IMR-90 (cell line): Measurements from ENCODE around the gene PCK2. TPM values are rescaled to one million over a fixed set of nuclear protein-coding genes. Genes with fewer than 3 reads are reported as not detected.

Experiments used
- ATAC-seq: fragments of 200-7000 bp; cut with Tn5 transposase; 2 replicates; pipeline ENCODE4 v1.9.1; 2020; ENCODE audit warnings: low read depth, mild to moderate bottlenecking, moderate library complexity
- BruUV-seq: library from RNA; stranded (reverse); fragments of 400-500 nt; replicated peaks from 2 replicates; lab custom pipeline; 2021; lab: Mats Ljungman, UMichigan
- CTCF ChIA-PET: fragments of 300-600 bp; formaldehyde crosslinking; extraction: SDS; loops from one replicate; lab custom pipeline; 2021; ENCODE audit warnings: antibody characterized with exemption; lab: Yijun Ruan, JAX
- POLR2A ChIA-PET: fragments of 300-600 bp; sonication (Branson Sonifier 250); formaldehyde crosslinking; loops from one replicate; lab custom pipeline; 2022; ENCODE audit warnings: antibody characterized with exemption; ENCODE audit not compliant: unreplicated experiment; lab: Charles Lee
- DNase-seq: peaks from one replicate; pipeline ENCODE4 v3.0.0; 2013
- H2AFZ ChIP-seq: replicated peaks from 2 replicates; pipeline ENCODE3; 2013; ENCODE audit warnings: low read length, mild to moderate bottlenecking; ENCODE audit not compliant: poor library complexity
- H2AK5ac ChIP-seq: 2 replicates; pipeline ENCODE4 v1.6.1; 2013; ENCODE audit warnings: low read depth, low read length, inconsistent platforms
- H2AK9ac ChIP-seq: replicated peaks from 2 replicates; pipeline ENCODE3; 2013; ENCODE audit warnings: mild to moderate bottlenecking, low read depth, low read length, moderate library complexity; ENCODE audit not compliant: poor library complexity
- H2BK120ac ChIP-seq: 2 replicates; pipeline ENCODE4 v1.6.1; 2013; ENCODE audit warnings: low read depth, low read length, inconsistent platforms
- H2BK15ac ChIP-seq: 3 replicates; pipeline ENCODE4 v1.6.1; 2013; ENCODE audit warnings: low read depth, low read length, inconsistent platforms
- H2BK20ac ChIP-seq: 2 replicates; pipeline ENCODE4 v1.6.1; 2013; ENCODE audit warnings: low read depth, mild to moderate bottlenecking, inconsistent platforms, low read length, moderate library complexity
- H2BK5ac ChIP-seq: 2 replicates; pipeline ENCODE4 v1.6.1; 2013; ENCODE audit warnings: mild to moderate bottlenecking, low read depth, low read length, inconsistent platforms; ENCODE audit not compliant: poor library complexity, severe bottlenecking
- H3K14ac ChIP-seq: replicated peaks from 2 replicates; pipeline ENCODE4 v1.6.1; 2013; ENCODE audit warnings: low read depth, low read length, inconsistent platforms
- H3K18ac ChIP-seq: 2 replicates; pipeline ENCODE4 v1.6.1; 2013; ENCODE audit warnings: low read depth, low read length, control low read depth
- H3K23ac ChIP-seq: 2 replicates; pipeline ENCODE4 v1.6.1; 2013; ENCODE audit warnings: low read depth, low read length, inconsistent platforms
- H3K27ac ChIP-seq: 2 replicates; pipeline ENCODE4 v1.5.1; 2013; ENCODE audit warnings: mild to moderate bottlenecking, control low read depth, low read length; ENCODE audit not compliant: insufficient read depth
- H3K27me3 ChIP-seq: 2 replicates; pipeline ENCODE4 v1.6.1; 2013; ENCODE audit warnings: low read length; ENCODE audit not compliant: control insufficient read depth, insufficient read depth
- H3K36me3 ChIP-seq: 2 replicates; pipeline ENCODE4 v1.6.1; 2013; ENCODE audit warnings: low read length, mixed read lengths; ENCODE audit not compliant: control insufficient read depth, insufficient read depth
- H3K4ac ChIP-seq: 2 replicates; pipeline ENCODE4 v1.6.1; 2013; ENCODE audit warnings: low read depth, low read length, inconsistent platforms
- H3K4me1 ChIP-seq: 2 replicates; pipeline ENCODE4 v1.6.1; 2013; ENCODE audit warnings: low read length, mixed read lengths; ENCODE audit not compliant: control insufficient read depth, insufficient read depth
- H3K4me2 ChIP-seq: 2 replicates; pipeline ENCODE4 v1.6.1; 2013; ENCODE audit warnings: low read depth, mild to moderate bottlenecking, control low read depth, low read length, moderate library complexity
- H3K4me3 ChIP-seq: 2 replicates; pipeline ENCODE4 v1.5.1; 2013; ENCODE audit warnings: low read depth, mild to moderate bottlenecking, control low read depth, low read length, moderate library complexity; ENCODE audit not compliant: insufficient read depth
- H3K56ac ChIP-seq: 2 replicates; pipeline ENCODE4 v1.6.1; 2013; ENCODE audit warnings: low read length, inconsistent platforms; ENCODE audit not compliant: insufficient read depth; ENCODE audit errors: extremely low read depth
- H3K79me1 ChIP-seq, 2 experiments: 2 replicates each; pipeline ENCODE4 v1.6.1; 2013; ENCODE audit warnings: low read length in 2 of 2, inconsistent platforms in 1 of 2, low read depth in 1 of 2
- H3K9ac ChIP-seq: 2 replicates; pipeline ENCODE4 v1.6.1; 2013; ENCODE audit warnings: low read depth, low read length, control low read depth
- H3K9me1 ChIP-seq: 2 replicates; pipeline ENCODE4 v1.6.1; 2013; ENCODE audit warnings: low read length, inconsistent platforms; ENCODE audit not compliant: insufficient read depth
- H3K9me3 ChIP-seq: 2 replicates; pipeline ENCODE4 v1.6.1; 2013; ENCODE audit warnings: low read length; ENCODE audit not compliant: control insufficient read depth, insufficient read depth
- H4K20me1 ChIP-seq: 2 replicates; pipeline ENCODE4 v1.6.1; 2013; ENCODE audit warnings: low read length, inconsistent platforms; ENCODE audit not compliant: insufficient read depth
- H4K5ac ChIP-seq: 2 replicates; pipeline ENCODE4 v1.6.1; 2013; ENCODE audit warnings: mild to moderate bottlenecking, low read depth, low read length, control low read depth
- H4K8ac ChIP-seq, 2 experiments: 2 replicates each; pipeline ENCODE4 v1.6.1; 2013; ENCODE audit warnings: low read depth in 2 of 2, low read length in 2 of 2, control low read depth in 1 of 2, inconsistent platforms in 1 of 2
- H4K91ac ChIP-seq: 2 replicates; pipeline ENCODE4 v1.6.1; 2013; ENCODE audit warnings: low read depth, low read length, inconsistent platforms; ENCODE audit not compliant: insufficient read depth
- BHLHE40 ChIP-seq: fragments of 150-350 bp; IDR thresholded peaks from 2 replicates; pipeline ENCODE4 v1.6.1; 2016; ENCODE audit warnings: mild to moderate bottlenecking, low read depth, low read length
- CHD1 ChIP-seq: IDR thresholded peaks from 2 replicates; pipeline ENCODE4 v1.6.1; 2012; ENCODE audit warnings: low read depth, low read length, improper control_type of control experiment
- FOS ChIP-seq: fragments of 150-350 bp; IDR thresholded peaks from 2 replicates; pipeline ENCODE4 v1.6.1; 2016; ENCODE audit warnings: low read depth, low read length
- MAZ ChIP-seq: IDR thresholded peaks from 2 replicates; pipeline ENCODE4 v1.6.1; 2012; ENCODE audit warnings: low read depth, mild to moderate bottlenecking, low read length, improper control_type of control experiment, moderate library complexity, borderline replicate concordance
- POLR2A ChIP-seq: IDR thresholded peaks from 2 replicates; pipeline ENCODE4 v1.6.1; 2012; ENCODE audit warnings: mild to moderate bottlenecking, low read depth, low read length
- RAD21 ChIP-seq: IDR thresholded peaks from 2 replicates; pipeline ENCODE4 v1.6.1; 2012; ENCODE audit warnings: low read length, improper control_type of control experiment
- RCOR1 ChIP-seq: IDR thresholded peaks from 2 replicates; pipeline ENCODE4 v1.6.1; 2012; ENCODE audit warnings: mild to moderate bottlenecking, low read length, improper control_type of control experiment; ENCODE audit not compliant: insufficient replicate concordance
- RFX5 ChIP-seq: IDR thresholded peaks from 2 replicates; pipeline ENCODE4 v1.8.0; 2012; ENCODE audit warnings: low read depth, mild to moderate bottlenecking, low read length, moderate library complexity
- SMC3 ChIP-seq: fragments of 150-350 bp; IDR thresholded peaks from 2 replicates; pipeline ENCODE4 v1.6.1; 2016; ENCODE audit warnings: low read depth, mild to moderate bottlenecking, antibody characterized with exemption, low read length, moderate library complexity
- WGBS, 2 experiments: methylation state at CpG; one replicate each; pipeline versions ENCODE4 v1.1.5 to v1.1.7; 2013; ENCODE audit warnings: missing lambda C conversion rate in 2 of 2; ENCODE audit not compliant: insufficient read length in 1 of 2; ENCODE audit errors: extremely low coverage in 2 of 2; 5-methylcytosine and 5-hydroxymethylcytosine counted together
- dilution Hi-C: fragments of 300-500 bp; cut with HindIII; formaldehyde crosslinking; loops from one replicate; pipeline ENCODE4 v1.14.3; 2018; ENCODE audit warnings: low sequenced_read_pairs; ENCODE audit not compliant: unreplicated experiment
- in situ Hi-C: fragments of 300-500 bp; cut with MboI; formaldehyde crosslinking; loops from 3 replicates; pipeline ENCODE4 v1.14.3; 2019; ENCODE audit warnings: low sequenced_read_pairs, inconsistent platforms, mixed read lengths
- intact Hi-C: fragments of 100-400 bp; cut with micrococcal nuclease; formaldehyde crosslinking; loops from 2 replicates; pipeline ENCODE4 v1.10.0; 2022
- polyA plus RNA-seq, 3 experiments: library from polyadenylated mRNA; depleted of rRNA; stranded (reverse); fragments of >200 nt; gene quantifications; 2 replicates each; pipeline ENCODE4 v1.2.3, GENCODE V29; 2012; ENCODE audit warnings: low replicate concordance in 1 of 3
- total RNA-seq: library from RNA; depleted of rRNA; stranded (reverse); fragments of >200 nt; gene quantifications from 2 replicates; pipeline ENCODE4 v1.2.3, GENCODE V29; 2012
- TF ChIP-seq, protein P1 (sequence below): conservative IDR thresholded peaks from 2 replicates; pipeline ENCODE4 v1.5.1; 2012; ENCODE audit warnings: mild to moderate bottlenecking, low read depth, low read length, improper control_type of control experiment
- TF ChIP-seq, protein P2 (sequence below): fragments of 150-350 bp; IDR thresholded peaks from 2 replicates; pipeline ENCODE4 v1.6.1; 2017; ENCODE audit warnings: mild to moderate bottlenecking, antibody characterized with exemption, low read length, low read depth
- TF ChIP-seq, protein P3 (sequence below): fragments of 150-350 bp; IDR thresholded peaks from 2 replicates; pipeline ENCODE4 v1.6.1; 2016; ENCODE audit warnings: low read depth, mild to moderate bottlenecking, low read length, moderate library complexity, borderline replicate concordance

The PCK2 gene
- total and polyA plus RNA-seq, 2 of the 4 experiments (the other 2 are of a cell fraction): 13.4 to 29.4 TPM

DNA sequence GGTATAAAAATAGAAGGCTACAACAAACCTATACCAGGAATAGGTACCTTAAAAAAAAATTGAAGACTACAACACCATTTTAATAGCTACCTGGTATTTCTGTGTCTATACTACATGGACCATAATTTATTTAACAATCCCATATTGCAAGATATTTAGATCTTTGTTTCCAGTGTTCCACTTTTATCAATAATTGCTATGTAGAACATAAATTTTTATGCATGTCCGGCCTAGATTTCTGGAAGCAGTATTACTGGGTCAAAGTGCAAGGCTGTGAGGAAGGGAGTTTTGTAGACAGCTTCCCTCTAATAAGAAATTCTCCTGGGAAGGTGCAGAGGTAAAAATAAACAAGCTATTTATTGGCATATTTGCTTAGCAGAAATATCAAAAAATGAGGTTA lies 16.4 kb downstream of the PCK2 start:
- no CpG with 5 or more reads among the region's 1 CpG for WGBS, 2 experiments
- intact Hi-C loops (no loop called here), dilution Hi-C loops (no loop called here), in situ Hi-C loops (no loop called here)
- Histone ChIP-seq H3K9me1 (0 out of 2 replicates have a peak, but pooled peaks cover under 1% of the 10 kb centered on the region), H3K9me3 (no peaks in the 10 kb centered on the region), H3K79me1 (peaks cover 0 to 4% of the 10 kb centered on the region in 2 experiments; a peak in 2 of 4 replicates), H2BK20ac (no peak overlapping the region), H3K4me3 (no peak overlapping the region), H3K23ac (no peak overlapping the region), H2BK5ac (no peak overlapping the region), H3K56ac (no peak overlapping the region), H3K18ac (no peak overlapping the region), H2AFZ (no peak overlapping the region), H4K91ac (no peak overlapping the region), H4K20me1 (no peaks in the 10 kb centered on the region), H3K4me2 (no peak overlapping the region), H3K14ac (no peak overlapping the region), H2AK5ac (no peak overlapping the region), H3K4me1 (peaks cover under 1% of the 10 kb centered on the region; the same call in 1 of the 2 replicates), H2BK15ac (no peak overlapping the region), H3K4ac (no peak overlapping the region), H2AK9ac (no peak overlapping the region), H3K27ac (no peak overlapping the region), H3K36me3 (no peaks in the 10 kb centered on the region), H4K8ac (no peak overlapping the region), H3K9ac (no peak overlapping the region), H2BK120ac (no peak overlapping the region), H3K27me3 (no peaks in the 10 kb centered on the region), H4K5ac (no peak overlapping the region)
- ChIA-PET CTCF (interaction anchor here (3.9 kb wide), 1 partner anchor 52 kb away, joined by 41 read pairs; no protein-coding TSS in a partner anchor), POLR2A (no interaction called here)
- ATAC-seq (no peak), DNase-seq (no peak)
- TF ChIP-seq MAZ: no peak
- no peak for TF ChIP-seq RCOR1
- TF ChIP-seq RFX5: no peak
- TF ChIP-seq BHLHE40: no peak
- TF ChIP-seq RAD21: no peak
- TF ChIP-seq, protein P1, sequence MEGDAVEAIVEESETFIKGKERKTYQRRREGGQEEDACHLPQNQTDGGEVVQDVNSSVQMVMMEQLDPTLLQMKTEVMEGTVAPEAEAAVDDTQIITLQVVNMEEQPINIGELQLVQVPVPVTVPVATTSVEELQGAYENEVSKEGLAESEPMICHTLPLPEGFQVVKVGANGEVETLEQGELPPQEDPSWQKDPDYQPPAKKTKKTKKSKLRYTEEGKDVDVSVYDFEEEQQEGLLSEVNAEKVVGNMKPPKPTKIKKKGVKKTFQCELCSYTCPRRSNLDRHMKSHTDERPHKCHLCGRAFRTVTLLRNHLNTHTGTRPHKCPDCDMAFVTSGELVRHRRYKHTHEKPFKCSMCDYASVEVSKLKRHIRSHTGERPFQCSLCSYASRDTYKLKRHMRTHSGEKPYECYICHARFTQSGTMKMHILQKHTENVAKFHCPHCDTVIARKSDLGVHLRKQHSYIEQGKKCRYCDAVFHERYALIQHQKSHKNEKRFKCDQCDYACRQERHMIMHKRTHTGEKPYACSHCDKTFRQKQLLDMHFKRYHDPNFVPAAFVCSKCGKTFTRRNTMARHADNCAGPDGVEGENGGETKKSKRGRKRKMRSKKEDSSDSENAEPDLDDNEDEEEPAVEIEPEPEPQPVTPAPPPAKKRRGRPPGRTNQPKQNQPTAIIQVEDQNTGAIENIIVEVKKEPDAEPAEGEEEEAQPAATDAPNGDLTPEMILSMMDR: no peak
- no peak for TF ChIP-seq POLR2A
- TF ChIP-seq, protein P2, sequence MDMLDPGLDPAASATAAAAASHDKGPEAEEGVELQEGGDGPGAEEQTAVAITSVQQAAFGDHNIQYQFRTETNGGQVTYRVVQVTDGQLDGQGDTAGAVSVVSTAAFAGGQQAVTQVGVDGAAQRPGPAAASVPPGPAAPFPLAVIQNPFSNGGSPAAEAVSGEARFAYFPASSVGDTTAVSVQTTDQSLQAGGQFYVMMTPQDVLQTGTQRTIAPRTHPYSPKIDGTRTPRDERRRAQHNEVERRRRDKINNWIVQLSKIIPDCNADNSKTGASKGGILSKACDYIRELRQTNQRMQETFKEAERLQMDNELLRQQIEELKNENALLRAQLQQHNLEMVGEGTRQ: no peak
- TF ChIP-seq, protein P3, sequence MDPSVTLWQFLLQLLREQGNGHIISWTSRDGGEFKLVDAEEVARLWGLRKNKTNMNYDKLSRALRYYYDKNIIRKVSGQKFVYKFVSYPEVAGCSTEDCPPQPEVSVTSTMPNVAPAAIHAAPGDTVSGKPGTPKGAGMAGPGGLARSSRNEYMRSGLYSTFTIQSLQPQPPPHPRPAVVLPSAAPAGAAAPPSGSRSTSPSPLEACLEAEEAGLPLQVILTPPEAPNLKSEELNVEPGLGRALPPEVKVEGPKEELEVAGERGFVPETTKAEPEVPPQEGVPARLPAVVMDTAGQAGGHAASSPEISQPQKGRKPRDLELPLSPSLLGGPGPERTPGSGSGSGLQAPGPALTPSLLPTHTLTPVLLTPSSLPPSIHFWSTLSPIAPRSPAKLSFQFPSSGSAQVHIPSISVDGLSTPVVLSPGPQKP: no peak
- no peak for TF ChIP-seq SMC3
- TF ChIP-seq FOS: no peak
- no peak for TF ChIP-seq CHD1
- BruUV-seq: no TSS peak
